GM18867 (cell line): ENCODE results near the gene ADTRP.

Experiments
- ATAC-seq: cut with Tn5 transposase; IDR thresholded peaks from one replicate; pipeline ENCODE4 v1.9.1; 2021; ENCODE audit warnings: mild to moderate bottlenecking, moderate library complexity; ENCODE audit not compliant: unreplicated experiment

Gene ADTRP

GRCh38 chr6:11665604-11666326 is 112.8 kb downstream of the ADTRP start:
- ATAC-seq, result no peak
